NCI-H345 (cell line): ENCODE data around the gene HTRA2.
A peak's percentile ranks its signal among the peaks of the same experiment; 100 is the strongest.
"Not testable (repeated sequence)": the region's sequence is repeated elsewhere in the genome, so short reads cannot be mapped to it uniquely, and the experiment has no call there.

ENCODE experiments used
- DNase-seq: peaks from one replicate; lab custom pipeline; 2025; lab: John Stamatoyannopoulos, UW

Gene HTRA2

DNA sequence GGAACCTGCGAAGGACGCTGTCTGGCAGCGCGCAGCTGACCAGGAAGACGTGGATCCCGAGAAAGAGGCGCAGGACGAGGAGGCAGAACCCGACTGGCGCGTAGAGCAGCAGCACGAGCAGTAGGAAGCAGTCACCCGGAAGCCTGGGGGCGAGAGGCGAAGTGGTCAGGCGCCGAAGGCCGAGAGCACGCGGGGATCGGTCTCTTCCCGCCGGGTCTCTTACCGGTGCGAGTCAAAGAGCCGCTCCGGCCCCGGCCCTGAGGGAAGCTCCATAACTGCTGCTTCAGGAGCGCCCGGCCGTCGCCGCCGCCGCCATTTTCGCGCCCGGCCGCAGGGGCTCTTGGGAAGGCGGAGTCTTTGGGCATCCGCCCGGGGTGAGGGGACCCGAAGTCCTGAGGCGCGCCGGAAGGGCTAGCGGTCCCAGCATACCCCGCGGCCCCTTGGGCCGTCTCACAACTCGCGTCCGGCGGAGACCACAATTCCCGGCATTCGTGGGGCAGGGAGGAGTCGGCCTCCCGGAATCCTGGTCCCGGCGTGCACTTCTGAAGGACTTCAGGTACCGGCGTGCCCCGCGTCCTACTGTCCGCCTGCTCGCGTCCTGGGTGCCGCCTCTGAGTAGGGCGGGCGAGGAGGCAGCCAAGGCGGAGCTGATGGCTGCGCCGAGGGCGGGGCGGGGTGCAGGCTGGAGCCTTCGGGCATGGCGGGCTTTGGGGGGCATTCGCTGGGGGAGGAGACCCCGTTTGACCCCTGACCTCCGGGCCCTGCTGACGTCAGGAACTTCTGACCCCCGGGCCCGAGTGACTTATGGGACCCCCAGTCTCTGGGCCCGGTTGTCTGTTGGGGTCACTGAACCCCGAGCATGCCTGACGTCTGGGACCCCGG, at the start of gene HTRA2, which contains the start of gene AUP1:
Gene HTRA2 (plus strand): TSS at position 577 of the 882 bp plus-strand sequence. CDS start 74 bp downstream, at position 651.
Gene AUP1 (minus strand): TSS at position 350 of the 882 bp plus-strand sequence. CDS start 77 bp downstream, at position 273.
- peak; percentile 98 for DNase-seq

DNA sequence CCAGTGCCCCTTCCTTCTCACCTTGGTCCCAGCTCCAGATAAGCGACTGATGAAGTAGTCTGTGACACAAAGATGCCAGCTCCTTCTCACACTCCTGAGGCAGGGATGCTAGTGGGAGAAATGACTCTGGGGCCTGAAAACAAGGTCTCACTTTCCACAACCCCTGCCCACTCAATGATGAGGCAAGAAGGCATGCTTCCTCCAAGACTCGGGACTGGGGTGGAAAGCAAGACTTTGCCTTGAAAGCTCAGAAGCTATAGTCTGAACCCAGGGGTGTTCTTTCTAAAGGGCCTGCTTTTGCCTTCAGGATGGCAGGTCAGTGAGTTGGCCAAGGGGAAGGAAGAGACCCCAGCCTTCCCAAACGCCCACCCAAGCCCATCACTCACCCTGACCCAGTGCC, 48.3 kb upstream of the HTRA2 start:
- DNase-seq = no peak

DNA sequence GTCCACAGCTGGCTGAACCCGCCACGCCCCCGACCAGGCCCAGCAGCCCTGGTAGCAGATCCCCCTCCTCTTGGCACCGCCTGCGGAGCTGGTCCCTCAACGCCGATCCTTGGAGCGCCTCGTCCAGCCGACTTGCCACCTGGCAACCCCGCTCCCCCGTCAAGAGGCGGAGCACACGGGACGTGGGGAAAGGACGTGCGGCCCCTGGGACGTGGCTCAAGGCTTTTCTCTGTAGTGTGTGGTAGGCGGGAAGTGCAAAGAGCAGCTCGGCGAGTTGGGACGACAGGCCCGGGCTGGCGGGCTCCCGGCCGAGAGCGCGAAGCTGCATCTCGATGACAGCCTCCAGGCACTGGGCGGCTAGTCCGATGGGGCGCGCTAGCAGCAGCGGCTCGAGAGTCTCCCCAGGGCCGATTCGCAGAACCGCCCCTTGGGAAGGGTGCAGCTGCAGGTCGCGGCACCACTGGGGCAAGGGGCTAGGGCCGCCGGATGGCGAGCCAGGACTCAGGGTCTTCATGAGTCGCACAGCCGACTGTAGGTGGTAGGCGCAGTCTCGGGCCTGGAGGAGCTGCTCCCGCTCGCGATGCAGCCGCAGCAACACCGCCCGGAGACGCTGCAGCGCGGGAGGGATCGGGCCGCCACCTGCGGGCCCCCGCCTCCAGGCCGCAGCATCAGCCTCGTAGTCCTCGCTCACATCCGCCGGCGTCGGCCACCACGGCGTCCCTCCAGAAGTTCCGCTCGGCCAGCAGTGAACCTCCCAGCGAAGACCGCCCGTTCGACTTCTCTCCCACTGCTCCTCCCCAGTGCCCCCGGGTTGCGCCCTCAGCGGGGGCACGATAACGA, 47.6 kb upstream of the HTRA2 start:
- DNase-seq = peak; percentile 68

DNA sequence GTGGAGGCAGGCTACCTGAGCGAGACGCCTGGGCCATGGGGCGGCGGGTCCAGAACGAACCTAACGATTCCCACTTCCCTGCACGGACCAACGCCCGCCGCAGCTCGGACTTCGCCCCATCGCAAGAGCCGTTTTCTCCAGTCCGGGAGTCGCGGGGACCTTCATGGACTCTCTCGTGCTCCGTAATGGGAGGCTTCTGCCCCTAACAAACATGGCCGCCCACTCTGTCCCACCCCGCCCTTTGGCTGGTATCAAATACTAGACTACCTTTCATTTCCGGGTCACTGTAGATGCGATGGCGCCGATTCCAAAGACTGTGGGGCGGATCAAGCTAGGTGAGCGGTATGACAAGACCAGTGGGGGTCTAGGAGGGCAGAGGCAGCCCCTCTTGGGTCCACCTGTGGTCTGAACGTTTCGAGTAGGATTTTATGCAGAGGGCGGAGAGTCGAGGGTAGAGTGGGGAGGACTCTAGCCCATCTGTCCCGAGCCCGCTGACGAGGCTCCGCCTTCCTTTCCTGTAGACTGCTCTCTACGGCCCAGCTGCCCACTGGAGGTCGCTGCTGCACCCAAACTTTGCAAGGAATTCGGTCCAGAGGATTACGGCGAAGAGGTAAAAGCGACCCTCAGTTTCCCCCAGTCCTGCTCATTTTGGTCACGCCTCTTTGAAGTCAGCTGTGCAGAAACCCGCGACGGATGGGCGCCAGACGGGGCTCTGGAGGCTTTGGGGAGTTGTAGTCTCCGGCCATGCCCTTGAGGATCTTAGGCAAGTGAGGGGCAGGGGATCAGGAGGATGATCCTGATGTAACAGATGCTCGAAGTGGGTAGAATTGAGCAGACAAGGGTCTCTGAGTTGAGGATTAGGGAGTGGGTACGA, 46.7 kb upstream of the HTRA2 start, which contains the start of the genes CCDC142 and TTC31:
Gene CCDC142 (minus strand): TSS at position 198 of the 874 bp plus-strand sequence. CDS start 161 bp downstream, at position 37.
Gene TTC31 (plus strand): TSS at position 281 of the 874 bp plus-strand sequence. CDS start 15 bp downstream, at position 296.
- DNase-seq = peak; percentile 94

DNA sequence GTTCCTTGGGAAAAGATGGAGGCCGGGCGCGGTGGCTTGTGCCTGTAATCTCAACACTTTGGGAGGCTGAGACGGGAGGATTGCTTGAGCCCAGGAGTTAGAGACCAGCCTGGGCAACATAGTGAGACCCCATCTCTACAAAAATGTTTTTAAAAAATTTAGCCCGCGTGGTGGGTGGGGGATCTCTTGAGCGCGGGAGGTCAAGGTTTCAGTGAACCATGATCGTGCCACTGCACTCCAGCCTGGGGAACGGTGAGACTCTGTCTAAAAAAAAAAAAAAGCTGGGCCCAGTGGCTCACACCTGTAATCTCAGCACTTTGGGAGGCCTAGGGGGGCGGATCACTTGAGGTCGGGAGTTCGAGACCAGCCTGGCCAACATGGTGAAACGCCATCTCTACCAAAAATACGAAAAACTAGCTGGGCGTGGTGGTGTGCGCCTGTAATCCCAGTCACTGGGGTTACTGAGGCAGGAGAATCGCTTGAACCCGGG, 46.0 kb upstream of the HTRA2 start:
- DNase-seq = not testable (repeated sequence)

DNA sequence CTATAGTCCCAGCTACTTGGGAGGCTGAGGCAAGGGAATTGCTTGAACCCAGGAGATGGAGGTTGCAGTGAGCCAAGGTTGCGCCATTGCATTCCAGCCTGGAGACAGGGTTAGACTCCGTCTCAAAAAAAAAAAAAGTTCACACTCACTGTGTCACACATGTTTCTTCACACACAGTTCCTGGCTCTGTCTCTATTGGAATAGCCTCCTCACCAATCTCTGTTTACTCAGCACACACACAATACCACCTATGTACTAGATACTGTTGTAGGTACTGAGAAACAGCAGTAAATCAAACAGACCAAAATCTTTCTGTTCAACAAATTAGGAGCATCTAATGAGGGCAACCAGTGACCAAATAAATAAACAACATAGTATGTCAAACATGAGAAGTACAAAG, 43.6 kb upstream of the HTRA2 start:
- no peak for DNase-seq

DNA sequence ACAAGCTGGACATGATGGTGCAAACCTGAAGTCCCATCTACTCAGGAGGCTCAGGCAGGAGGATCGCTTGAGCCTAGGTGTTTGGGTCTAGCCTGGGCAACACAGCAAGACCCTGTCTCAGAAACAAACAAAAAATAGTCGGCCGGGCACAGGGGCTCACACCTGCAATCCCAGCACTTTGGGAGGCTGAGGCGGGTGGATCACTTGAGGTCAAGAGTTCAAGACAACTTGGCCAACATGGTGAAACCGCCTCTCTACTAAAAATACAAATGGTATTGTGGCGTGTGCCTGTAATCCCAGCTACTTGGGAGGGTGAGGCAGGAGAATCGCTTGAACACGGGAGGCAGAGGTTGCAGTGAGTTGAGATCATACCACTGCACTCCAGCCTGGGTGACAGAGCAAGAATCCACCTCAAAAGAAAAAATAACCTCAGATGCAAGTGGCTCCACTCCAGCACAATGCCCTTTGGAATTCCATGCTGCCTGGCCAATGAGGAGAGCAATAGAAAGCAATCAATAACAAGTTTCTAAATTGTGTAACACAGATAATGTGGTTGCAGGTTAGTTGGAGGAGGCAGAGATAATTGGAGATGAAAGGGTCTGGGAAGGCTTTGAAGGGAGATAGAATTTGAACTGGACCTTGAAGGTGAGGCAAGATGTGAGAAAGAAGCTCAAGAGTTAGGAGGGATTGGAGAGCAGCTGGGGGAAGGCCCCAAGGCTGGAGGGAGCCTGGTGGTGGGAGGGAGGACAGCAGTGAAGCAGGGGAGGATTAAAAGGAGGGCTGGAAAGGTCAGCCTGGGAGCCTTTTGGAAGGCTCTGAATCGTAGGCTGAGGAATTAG, 40.9 kb upstream of the HTRA2 start:
- DNase-seq = no peak

DNA sequence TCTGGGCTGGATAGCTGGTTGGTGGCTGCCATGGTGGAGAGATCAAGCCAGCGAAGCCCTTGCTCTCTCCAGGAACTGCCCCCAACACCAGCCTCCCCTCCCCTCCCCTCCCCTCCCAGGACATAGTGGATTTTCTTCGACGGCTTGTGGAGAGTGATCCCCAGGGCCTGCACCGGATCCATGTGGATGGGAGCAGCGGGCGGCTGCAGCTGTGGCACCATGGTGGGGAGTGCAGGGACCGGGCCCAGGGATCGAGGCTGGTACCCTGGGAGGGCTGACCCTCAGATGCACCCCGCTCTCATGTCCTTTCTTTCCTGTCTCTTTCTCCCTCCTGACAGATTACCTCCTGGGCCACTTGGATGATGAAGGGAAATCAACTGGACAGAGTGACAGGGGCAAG, 39.8 kb upstream of the HTRA2 start:
- no peak for DNase-seq

DNA sequence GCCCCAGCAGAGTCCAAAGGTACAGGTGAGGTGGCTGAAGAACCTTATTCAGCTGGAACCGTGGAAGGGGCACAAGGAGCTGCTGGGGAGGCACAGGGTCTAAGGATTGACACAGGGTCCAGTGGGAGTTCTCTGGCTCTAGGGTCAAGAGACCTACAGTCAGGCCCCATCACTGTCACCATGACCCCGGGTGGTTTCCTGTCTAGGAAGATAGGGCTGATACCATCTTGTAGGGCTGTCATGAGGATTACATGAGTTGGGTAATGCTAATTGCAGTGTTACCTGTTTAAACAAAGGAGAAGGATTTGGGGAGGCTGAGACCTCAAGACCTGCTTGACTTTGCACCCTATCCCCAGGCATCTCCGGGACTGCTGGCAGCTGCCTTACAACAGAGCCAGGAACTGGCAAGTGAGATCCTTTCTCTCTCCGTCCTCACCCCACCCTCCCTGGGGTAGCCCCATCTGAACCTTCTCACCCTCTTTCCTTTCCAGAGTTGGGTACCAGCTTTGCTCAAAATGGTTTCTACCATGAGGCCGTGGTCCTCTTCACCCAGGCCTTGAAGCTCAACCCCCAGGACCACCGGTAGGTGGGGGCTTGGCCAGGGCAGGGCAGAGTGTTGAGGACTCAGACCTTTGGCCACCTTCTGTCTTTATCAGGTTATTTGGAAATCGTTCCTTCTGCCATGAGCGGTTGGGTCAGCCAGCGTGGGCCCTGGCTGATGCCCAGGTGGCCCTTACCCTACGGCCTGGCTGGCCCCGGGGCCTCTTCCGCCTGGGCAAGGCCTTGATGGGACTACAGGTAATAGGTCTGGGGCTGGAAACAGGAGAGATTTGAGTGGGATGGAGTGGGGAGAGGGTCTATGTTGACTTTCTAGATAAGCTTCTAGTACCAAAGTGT, 37.8 kb upstream of the HTRA2 start:
- DNase-seq = no peak

DNA sequence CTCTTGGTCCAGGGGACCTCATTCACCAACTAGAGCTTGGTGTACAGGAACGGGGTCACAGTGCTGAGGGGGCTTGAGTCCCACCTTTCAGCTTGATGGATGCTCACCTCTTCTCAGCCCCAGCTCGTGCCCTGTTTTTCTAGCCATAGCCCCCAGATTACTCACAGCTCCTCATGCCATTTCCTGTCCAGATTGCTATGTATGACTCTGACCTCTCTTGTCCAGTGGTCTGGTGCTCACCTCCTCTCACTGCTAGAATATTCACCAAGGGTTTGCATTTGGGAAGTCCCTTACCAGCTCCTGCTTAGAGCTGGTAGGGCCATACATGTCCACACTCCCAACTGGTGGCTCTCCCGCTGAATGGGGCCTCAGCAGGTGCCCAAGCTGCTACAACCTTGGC, 36.2 kb upstream of the HTRA2 start:
- no peak for DNase-seq

DNA sequence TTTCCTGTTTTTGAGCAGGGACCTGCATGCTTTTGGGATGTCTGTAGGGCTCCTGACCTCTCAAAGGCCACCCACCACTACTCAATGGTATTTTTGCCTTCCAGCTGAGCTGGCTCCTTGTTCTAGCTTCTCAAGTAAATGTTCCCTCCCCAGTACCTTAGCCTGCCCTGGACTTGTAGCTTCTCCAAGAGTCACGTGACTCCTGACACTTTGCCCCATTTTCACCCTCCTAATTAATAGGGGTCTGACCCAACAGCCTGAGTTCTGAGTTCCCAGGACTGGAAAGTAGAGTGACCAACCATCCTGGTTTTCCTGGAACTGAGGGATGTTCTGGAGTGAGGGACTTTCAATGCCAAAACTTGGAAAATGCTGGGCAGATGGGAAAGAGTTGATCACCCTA, 34.3 kb upstream of the HTRA2 start:
- DNase-seq = no peak

DNA sequence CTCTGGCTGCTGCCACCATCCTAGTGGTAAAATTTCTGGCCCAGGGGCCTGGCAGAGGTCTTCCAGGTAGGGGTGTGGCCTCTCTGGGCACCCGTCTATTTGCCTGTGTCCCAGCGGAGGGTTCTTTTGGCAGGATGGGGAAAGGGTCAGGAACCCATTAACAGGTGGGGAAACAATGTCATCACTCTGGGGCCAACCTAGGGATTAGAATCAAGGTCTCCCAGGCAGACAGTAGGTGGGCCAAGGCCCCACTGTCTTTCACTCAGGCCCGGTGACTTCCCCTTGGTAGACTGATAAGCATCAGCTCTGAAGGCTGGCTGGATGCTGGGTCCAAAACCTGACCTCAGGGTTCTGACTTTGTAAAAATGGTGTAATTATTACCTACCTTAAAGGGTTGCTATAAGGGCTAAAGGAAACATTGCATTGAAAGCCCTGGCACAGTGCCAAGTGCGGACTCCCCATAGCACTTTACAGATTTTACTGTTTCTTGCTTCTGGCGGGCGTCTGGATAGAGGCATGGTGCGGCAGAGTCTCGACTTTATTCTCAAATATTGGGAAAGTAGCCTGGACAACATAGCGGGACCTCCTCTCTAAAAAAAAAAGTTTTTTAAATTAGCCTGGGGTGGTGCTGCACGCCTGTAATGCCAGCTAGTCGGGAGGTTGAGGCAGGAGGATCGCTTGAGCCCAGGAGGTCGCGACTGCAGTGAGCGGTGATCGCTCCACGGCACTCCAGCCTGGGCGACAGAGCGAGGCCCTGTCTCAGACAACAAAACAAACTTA, 32.5 kb upstream of the HTRA2 start:
- no peak for DNase-seq

DNA sequence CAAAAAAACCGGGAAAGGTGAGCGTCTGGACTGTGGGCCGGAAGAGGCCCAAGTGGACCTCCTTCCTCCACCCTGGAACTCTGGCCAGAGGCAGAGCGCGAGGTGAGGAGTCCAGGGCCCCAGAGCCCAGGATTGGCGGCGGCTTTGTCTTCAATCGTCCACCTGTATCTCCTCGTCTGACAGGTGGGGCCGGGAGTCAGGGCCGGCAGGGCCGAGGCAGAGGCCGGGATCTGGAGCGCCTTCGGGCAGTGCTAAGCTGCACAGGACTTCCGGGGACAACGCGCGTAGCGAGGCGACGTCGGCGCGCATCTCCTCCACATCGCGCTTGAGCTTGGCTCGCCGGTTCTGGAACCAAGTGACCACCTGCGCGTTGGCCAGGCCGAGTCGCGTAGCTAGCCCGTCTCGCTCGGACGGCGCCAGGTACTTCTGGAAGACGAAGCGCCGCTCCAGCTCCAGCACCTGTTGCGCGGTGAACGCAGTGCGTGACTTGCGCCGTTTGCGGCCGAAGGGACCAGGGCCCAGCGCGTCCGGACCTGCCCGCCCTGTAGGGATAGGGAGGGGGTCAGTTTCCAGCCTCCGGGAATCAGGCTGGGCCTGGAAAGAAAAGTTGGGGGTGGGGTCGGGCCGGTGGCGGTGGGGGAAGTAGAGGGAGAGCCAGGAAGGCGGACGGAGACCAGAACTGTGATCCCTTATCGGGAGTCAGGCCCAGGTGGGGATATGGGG, 31.8 kb upstream of the HTRA2 start:
- peak; percentile 16 for DNase-seq

DNA sequence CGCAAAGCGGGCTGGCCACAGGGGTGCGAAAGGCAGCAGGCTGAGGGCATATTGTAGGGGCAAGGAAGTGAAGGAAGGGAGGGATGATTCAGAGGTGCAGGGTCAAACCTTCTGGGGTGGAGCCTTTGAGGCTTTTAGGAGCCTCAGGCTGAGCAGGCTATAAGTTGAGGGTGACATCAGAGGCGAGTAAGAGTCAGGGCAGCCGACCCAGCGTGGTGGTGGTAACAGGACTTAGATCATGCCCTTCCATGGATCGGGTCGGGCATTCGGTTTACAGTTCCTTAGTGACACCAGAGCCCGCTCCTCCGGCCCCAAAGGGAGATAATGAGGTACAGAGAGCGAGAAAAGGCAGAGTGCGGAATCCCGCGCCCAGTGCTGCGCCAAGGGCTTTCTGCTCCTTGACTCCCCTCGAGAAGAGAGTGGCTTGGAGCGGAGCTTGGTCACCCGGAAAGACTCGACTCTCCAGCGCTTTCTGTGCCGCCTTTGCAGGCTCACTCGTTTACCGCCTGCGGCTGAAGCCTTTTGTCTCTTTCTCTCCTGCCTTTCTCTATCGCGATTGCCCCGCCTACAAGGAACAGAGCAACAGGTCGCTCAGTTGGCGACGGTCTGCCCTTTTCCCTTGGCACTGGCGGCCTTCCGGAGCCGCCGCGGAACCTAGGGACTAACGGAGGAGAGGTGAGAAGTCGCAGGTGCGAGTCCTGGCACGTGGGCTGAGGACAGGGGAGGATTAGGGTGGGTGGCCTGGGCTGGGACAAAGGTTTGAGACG, 31.1 kb upstream of the HTRA2 start:
- DNase-seq = no peak

DNA sequence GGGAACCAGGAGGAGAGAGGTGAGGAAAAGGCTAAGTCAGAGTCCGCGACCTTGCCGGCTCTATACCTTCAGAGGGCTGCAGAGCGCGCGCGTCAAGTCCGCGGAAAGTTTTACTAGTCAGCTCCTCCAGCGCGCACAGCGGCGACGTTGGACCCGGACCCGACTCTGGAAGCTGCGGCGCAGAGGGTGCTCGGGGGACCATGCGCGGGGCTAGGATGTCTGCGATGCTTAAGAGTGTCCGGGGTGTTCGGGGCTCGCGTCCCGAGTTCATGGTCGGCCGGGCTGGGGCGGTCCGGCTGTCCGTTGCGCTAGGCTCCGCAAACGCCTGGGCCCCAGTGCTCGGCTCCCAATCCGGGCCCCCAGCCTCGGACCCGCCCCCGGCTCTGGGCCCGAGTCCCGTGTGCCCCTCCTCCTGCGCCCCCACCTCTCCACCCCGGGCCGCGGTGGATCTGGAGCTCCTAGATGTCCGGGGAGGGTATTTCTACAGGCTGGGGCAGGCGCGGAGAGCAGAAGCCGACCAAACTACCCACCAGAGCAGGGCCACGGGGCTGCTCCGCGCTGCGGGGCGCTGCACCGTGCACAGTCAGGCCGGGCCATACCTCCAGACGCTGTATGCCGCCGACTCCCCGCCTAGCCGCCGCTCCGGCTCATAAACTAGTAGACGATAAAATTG, 30.3 kb upstream of the HTRA2 start, which contains the start of gene LBX2:
Gene LBX2 (minus strand): TSS at position 337 of the 673 bp plus-strand sequence. CDS start 66 bp downstream, at position 271.
- DNase-seq = no peak

DNA sequence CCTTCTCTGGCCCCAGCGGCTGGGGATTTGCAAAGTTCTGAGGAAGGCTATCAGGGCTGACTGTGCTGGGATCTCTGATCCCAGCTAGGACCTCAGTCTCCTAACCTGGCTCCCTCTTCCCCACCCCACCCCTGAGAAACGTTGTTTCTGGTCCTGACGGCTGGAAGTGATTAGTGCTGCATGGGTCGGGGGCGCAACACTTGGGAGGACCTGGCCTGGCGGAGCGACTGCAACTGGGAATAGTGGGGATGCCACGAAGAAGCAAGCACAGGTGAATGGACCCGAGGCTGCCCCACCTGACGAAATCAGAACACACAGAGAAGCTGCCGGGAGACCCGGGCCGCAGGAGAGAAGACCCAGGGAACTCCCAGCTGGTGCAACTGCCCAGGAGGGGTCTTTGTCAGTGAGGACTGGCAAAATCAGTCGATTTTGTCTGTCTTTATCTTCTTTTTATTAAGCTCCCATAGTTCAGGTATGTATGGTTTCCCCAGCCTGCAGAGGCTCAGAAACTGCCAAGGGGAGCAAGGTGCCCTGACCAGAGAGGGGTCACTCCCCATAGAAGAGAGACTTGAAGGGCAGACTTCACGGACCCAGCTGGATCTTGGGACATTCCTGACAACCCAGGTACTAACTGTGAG, 29.7 kb upstream of the HTRA2 start:
- no peak for DNase-seq
